Liver (tissue), 9 donors: Measurements from ENCODE around the gene ASIC3. TPM values are rescaled to one million over a fixed set of nuclear protein-coding genes. Genes with fewer than 3 reads are reported as not detected.

Experiments
- DNase-seq: peaks from one replicate; pipeline ENCODE4 v3.0.0-alpha.2; 2017; ENCODE audit warnings: low spot score
- H3K27ac ChIP-seq, 2 donors: one replicate each; pipeline ENCODE4 v1.7.0; 2013; ENCODE audit warnings: inconsistent platforms in 2 of 2, low read length in 2 of 2, control low read depth in 1 of 2, low read depth in 1 of 2, mild to moderate bottlenecking in 1 of 2
- H3K27me3 ChIP-seq, 4 donors: one replicate each; pipeline versions ENCODE4 v1.6.1 to v1.7.0; 2013; ENCODE audit warnings: low read length in 3 of 4, inconsistent platforms in 1 of 4, mild to moderate bottlenecking in 1 of 4, moderate library complexity in 1 of 4; ENCODE audit not compliant: control insufficient read depth in 4 of 4, insufficient read depth in 4 of 4
- H3K36me3 ChIP-seq, 4 donors: one replicate each; pipeline versions ENCODE4 v1.6.1 to v1.7.0; 2013; ENCODE audit warnings: low read length in 3 of 4, mild to moderate bottlenecking in 3 of 4, low read depth in 1 of 4, moderate library complexity in 1 of 4; ENCODE audit not compliant: control insufficient read depth in 4 of 4, insufficient read depth in 3 of 4
- H3K4me1 ChIP-seq, 4 donors: one replicate each; pipeline versions ENCODE4 v1.6.1 to v1.7.0; 2013; ENCODE audit warnings: low read length in 3 of 4, mild to moderate bottlenecking in 3 of 4, moderate library complexity in 1 of 4; ENCODE audit not compliant: control insufficient read depth in 4 of 4, insufficient read depth in 4 of 4
- H3K4me3 ChIP-seq, 3 donors: one replicate each; pipeline versions ENCODE4 v1.6.1 to v1.7.0; 2013; ENCODE audit warnings: low read length in 3 of 3, control low read depth in 1 of 3, low read depth in 1 of 3, mild to moderate bottlenecking in 1 of 3
- H3K9ac ChIP-seq, 2 donors: one replicate each; pipeline ENCODE4 v1.7.0; 2013; ENCODE audit warnings: low read length in 2 of 2, mild to moderate bottlenecking in 2 of 2, moderate library complexity in 2 of 2, control low read depth in 1 of 2, low read depth in 1 of 2
- H3K9me3 ChIP-seq, 4 donors: one replicate each; pipeline versions ENCODE4 v1.6.1 to v1.7.0; 2013; ENCODE audit warnings: low read length in 3 of 4; ENCODE audit not compliant: control insufficient read depth in 4 of 4
- ATF3 ChIP-seq: IDR thresholded peaks from 2 replicates; pipeline ENCODE4 v1.6.1; 2016; ENCODE audit warnings: antibody characterized with exemption
- CTCF ChIP-seq: fragments of 150-350 bp; IDR thresholded peaks from 2 replicates; pipeline ENCODE4 v1.5.1; 2017; ENCODE audit warnings: improper control_type of control experiment, low read depth, low read length; ENCODE audit not compliant: missing input control
- EGR1 ChIP-seq, 2 donors: IDR thresholded peaks; 2 replicates each; pipeline ENCODE4 v1.6.1; 2016 to 2018; ENCODE audit warnings: antibody characterized with exemption in 2 of 2, low read depth in 2 of 2
- FOXA1 ChIP-seq: IDR thresholded peaks from 2 replicates; pipeline ENCODE4 v1.6.1; 2016; ENCODE audit warnings: antibody characterized with exemption
- FOXA2 ChIP-seq: IDR thresholded peaks from 2 replicates; pipeline ENCODE4 v1.6.1; 2016; ENCODE audit warnings: antibody characterized with exemption
- GABPA ChIP-seq, 2 donors: IDR thresholded peaks in 1 of 2; conservative IDR thresholded peaks in 1 of 2; 2 replicates each; pipeline ENCODE4 v1.6.1; 2016; ENCODE audit warnings: antibody characterized with exemption in 2 of 2, mild to moderate bottlenecking in 1 of 2, moderate library complexity in 1 of 2
- HNF4A ChIP-seq, 2 donors: conservative IDR thresholded peaks; 2 replicates each; pipeline ENCODE4 v1.6.1; 2016; ENCODE audit warnings: antibody characterized with exemption in 2 of 2, mild to moderate bottlenecking in 2 of 2
- HNF4G ChIP-seq: IDR thresholded peaks from 2 replicates; pipeline ENCODE4 v1.6.1; 2016; ENCODE audit warnings: antibody characterized with exemption
- JUND ChIP-seq, 2 donors: IDR thresholded peaks; 2 replicates each; pipeline ENCODE4 v1.6.1; 2016; ENCODE audit warnings: antibody characterized with exemption in 2 of 2
- MAX ChIP-seq: IDR thresholded peaks from 2 replicates; pipeline ENCODE4 v1.6.1; 2016; ENCODE audit warnings: antibody characterized with exemption
- NR2F2 ChIP-seq: IDR thresholded peaks from 2 replicates; pipeline ENCODE4 v1.6.1; 2016; ENCODE audit warnings: antibody characterized with exemption
- RAD21 ChIP-seq, 2 donors: IDR thresholded peaks; 2 replicates each; pipeline ENCODE4 v1.6.1; 2016; ENCODE audit warnings: antibody characterized with exemption in 2 of 2, mild to moderate bottlenecking in 2 of 2
- RXRA ChIP-seq, 2 donors: IDR thresholded peaks; 2 replicates each; pipeline ENCODE4 v1.6.1; 2017 to 2018; ENCODE audit warnings: antibody characterized with exemption in 2 of 2, mild to moderate bottlenecking in 1 of 2
- SP1 ChIP-seq: IDR thresholded peaks from 2 replicates; pipeline ENCODE4 v1.6.1; 2018; ENCODE audit warnings: antibody characterized with exemption, mild to moderate bottlenecking
- TAF1 ChIP-seq: conservative IDR thresholded peaks from 2 replicates; pipeline ENCODE4 v1.6.1; 2016; ENCODE audit warnings: antibody characterized with exemption, mild to moderate bottlenecking
- YY1 ChIP-seq: IDR thresholded peaks from 2 replicates; pipeline ENCODE4 v1.6.1; 2016; ENCODE audit warnings: antibody characterized with exemption, mild to moderate bottlenecking
- WGBS: extraction: QIAGEN DNeasy Blood & Tissue Kit; methylation state at CpG from one replicate; pipeline ENCODE4 v1.1.7; 2013; 5-methylcytosine and 5-hydroxymethylcytosine counted together
- polyA plus RNA-seq, 2 donors: library from polyadenylated mRNA; stranded (reverse) in 1 of 2; unstranded in 1 of 2; fragments of 200-250 nt in 1 of 2; fragments of >200 nt in 1 of 2; fragmentation: Nextera tagmentation in 1 of 2; extraction: Ambion mirVana in 1 of 2; gene quantifications; one replicate each; pipeline versions ENCODE4 v1.2.1 to v1.2.3, GENCODE V29; 2013 to 2015
- total RNA-seq, 2 donors: library from RNA; depleted of rRNA; stranded (reverse); fragments of >200 nt; gene quantifications; one replicate each; pipeline ENCODE4 v1.2.3, GENCODE V29; 2014
- TF ChIP-seq, protein P1 (sequence below): IDR thresholded peaks from 2 replicates; pipeline ENCODE4 v1.6.1; 2016; ENCODE audit warnings: antibody characterized with exemption
- TF ChIP-seq, protein P2 (sequence below): IDR thresholded peaks from 2 replicates; pipeline ENCODE4 v1.6.1; 2016; ENCODE audit warnings: antibody characterized with exemption, mild to moderate bottlenecking
- donor health status: healthy.
- donor health status: healthy.
- donor health status: healthy.
- donor health status: healthy.
- donor health status: healthy.

The ASIC3 gene
- total and polyA plus RNA-seq, 4 donors: 0.05 to 1.0 (median 0.39) TPM

GRCh38 chr7:151053096-151053495 is 4.8 kb downstream of the ASIC3 start:
- H3K36me3 ChIP-seq: no peaks in the 10 kb centered on the region
- TF ChIP-seq GABPA (IDR thresholded peaks at IDR 0.05 in 1 of 2, conservative IDR thresholded peaks at IDR 0.05 in 1 of 2) (no peak), EGR1 (IDR thresholded peaks at IDR 0.05; ENCODE audit: low read depth in 2 of 2) (no peak), TAF1 (no peak), YY1 (no peak), CTCF (no peak), JUND (IDR thresholded peaks at IDR 0.05) (no peak), NR2F2 (no peak)
- TF ChIP-seq, protein P1, sequence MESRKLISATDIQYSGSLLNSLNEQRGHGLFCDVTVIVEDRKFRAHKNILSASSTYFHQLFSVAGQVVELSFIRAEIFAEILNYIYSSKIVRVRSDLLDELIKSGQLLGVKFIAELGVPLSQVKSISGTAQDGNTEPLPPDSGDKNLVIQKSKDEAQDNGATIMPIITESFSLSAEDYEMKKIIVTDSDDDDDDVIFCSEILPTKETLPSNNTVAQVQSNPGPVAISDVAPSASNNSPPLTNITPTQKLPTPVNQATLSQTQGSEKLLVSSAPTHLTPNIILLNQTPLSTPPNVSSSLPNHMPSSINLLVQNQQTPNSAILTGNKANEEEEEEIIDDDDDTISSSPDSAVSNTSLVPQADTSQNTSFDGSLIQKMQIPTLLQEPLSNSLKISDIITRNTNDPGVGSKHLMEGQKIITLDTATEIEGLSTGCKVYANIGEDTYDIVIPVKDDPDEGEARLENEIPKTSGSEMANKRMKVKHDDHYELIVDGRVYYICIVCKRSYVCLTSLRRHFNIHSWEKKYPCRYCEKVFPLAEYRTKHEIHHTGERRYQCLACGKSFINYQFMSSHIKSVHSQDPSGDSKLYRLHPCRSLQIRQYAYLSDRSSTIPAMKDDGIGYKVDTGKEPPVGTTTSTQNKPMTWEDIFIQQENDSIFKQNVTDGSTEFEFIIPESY: no peak
- H3K9ac ChIP-seq: no peak overlapping the region
- DNase-seq: no peak
- H3K9me3 ChIP-seq: no peaks in the 10 kb centered on the region
- 81% methylated on average over 4 of the region's 4 CpGs for WGBS
- H3K4me3 ChIP-seq: no peak overlapping the region
- H3K27ac ChIP-seq: no peak overlapping the region
- peaks cover 6 to 12% (median 9%) of the 10 kb centered on the region in 4 donors for H3K4me1 ChIP-seq
- H3K27me3 ChIP-seq: no peaks in the 10 kb centered on the region

- H3K9me3 ChIP-seq: no peaks in the 10 kb centered on the region
- DNase-seq: no peak
These were observed 5.4 kb downstream of the ASIC3 start for GRCh38 chr7:151053751-151054150.

More at GRCh38 chr7:151053751-151054150, 5.4 kb downstream of the ASIC3 start:
- Histone ChIP-seq H3K36me3 (no peaks in the 10 kb centered on the region), H3K27me3 (no peaks in the 10 kb centered on the region), H3K4me3 (no peak overlapping the region), H3K4me1 (peaks cover 6 to 17% (median 14%) of the 10 kb centered on the region in 4 donors), H3K27ac (no peak overlapping the region), H3K9ac (no peak overlapping the region)
- no peak for TF ChIP-seq HNF4A (conservative IDR thresholded peaks at IDR 0.05)
- TF ChIP-seq EGR1 (IDR thresholded peaks at IDR 0.05; ENCODE audit: low read depth in 2 of 2): no peak
- no peak for TF ChIP-seq RAD21 (IDR thresholded peaks at IDR 0.05)
- no peak for TF ChIP-seq MAX
- TF ChIP-seq, protein P1: no peak
- no peak for TF ChIP-seq TAF1
- TF ChIP-seq FOXA1: no peak
- no peak for TF ChIP-seq ATF3
- no peak for TF ChIP-seq FOXA2
- no peak for TF ChIP-seq YY1
- TF ChIP-seq CTCF: no peak
- TF ChIP-seq GABPA (IDR thresholded peaks at IDR 0.05 in 1 of 2, conservative IDR thresholded peaks at IDR 0.05 in 1 of 2): no peak
- TF ChIP-seq NR2F2: no peak
- TF ChIP-seq RXRA (IDR thresholded peaks at IDR 0.05): no peak
- no peak for TF ChIP-seq SP1
- no peak for TF ChIP-seq HNF4G
- TF ChIP-seq JUND (IDR thresholded peaks at IDR 0.05): no peak
- TF ChIP-seq, protein P2, sequence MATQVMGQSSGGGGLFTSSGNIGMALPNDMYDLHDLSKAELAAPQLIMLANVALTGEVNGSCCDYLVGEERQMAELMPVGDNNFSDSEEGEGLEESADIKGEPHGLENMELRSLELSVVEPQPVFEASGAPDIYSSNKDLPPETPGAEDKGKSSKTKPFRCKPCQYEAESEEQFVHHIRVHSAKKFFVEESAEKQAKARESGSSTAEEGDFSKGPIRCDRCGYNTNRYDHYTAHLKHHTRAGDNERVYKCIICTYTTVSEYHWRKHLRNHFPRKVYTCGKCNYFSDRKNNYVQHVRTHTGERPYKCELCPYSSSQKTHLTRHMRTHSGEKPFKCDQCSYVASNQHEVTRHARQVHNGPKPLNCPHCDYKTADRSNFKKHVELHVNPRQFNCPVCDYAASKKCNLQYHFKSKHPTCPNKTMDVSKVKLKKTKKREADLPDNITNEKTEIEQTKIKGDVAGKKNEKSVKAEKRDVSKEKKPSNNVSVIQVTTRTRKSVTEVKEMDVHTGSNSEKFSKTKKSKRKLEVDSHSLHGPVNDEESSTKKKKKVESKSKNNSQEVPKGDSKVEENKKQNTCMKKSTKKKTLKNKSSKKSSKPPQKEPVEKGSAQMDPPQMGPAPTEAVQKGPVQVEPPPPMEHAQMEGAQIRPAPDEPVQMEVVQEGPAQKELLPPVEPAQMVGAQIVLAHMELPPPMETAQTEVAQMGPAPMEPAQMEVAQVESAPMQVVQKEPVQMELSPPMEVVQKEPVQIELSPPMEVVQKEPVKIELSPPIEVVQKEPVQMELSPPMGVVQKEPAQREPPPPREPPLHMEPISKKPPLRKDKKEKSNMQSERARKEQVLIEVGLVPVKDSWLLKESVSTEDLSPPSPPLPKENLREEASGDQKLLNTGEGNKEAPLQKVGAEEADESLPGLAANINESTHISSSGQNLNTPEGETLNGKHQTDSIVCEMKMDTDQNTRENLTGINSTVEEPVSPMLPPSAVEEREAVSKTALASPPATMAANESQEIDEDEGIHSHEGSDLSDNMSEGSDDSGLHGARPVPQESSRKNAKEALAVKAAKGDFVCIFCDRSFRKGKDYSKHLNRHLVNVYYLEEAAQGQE: no peak
- WGBS: 88% methylated on average over 8 of the region's 8 CpGs
